ENCODE measurements around the gene COL6A6. TPM values are rescaled to one million over a fixed set of nuclear protein-coding genes. Genes with fewer than 3 reads are reported as not detected.

The COL6A6 gene
- polyA plus RNA-seq, 1 donor (not counting 4 experiments of a cell fraction or from before 2014, with no cell fraction given), result not detected

DNA sequence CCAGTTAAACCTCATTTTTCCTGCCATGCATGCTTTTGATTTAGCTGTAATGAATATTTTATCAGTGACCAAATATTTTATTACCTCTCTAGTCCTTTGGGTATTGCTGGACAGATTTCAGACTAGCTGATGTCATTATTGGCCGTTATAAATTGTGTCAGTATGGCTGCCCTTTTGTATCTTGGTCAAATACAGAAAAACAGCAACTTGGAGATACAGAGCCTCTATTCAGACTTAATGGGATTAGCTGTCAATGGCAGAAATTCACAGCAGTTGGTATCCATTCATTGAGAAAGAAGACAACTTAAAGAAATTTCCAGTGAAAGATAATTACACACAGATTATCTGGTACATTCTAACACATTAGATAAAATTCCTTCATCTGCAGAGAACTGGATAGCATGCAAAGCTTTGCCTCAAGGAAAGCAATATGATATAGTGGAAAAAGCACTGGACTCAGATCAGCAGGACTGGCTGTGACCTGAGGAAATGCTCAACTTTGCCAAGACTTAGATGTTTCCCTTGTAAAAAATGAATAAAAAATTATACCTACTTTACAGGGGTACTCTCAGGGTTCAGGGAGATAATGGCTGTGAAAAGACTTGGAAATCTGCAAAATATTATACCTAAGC is 20.8 kb downstream of the COL6A6 start:
- H3K9ac ChIP-seq (ENCODE audit: control insufficient read depth, extremely low read depth, insufficient read depth, low read length), result no peak overlapping the region
- no peaks in the 10 kb centered on the region for H3K79me2 ChIP-seq (ENCODE audit: control insufficient read depth, insufficient read depth, low read length)
- H3K4me1 ChIP-seq (ENCODE audit: control insufficient read depth, extremely low read depth, insufficient read depth, low read length), result no peaks in the 10 kb centered on the region
- H3K9me1 ChIP-seq (ENCODE audit: control insufficient read depth, extremely low read depth, insufficient read depth, low read length), result no peaks in the 10 kb centered on the region
- H2AFZ ChIP-seq (ENCODE audit: control insufficient read depth, low read length), result no peak overlapping the region
- FAIRE-seq (no peak), DNase-seq (ENCODE audit: low read depth, low spot score) (no peak)
- no peaks in the 10 kb centered on the region for H3K27me3 ChIP-seq (ENCODE audit: control insufficient read depth, extremely low read depth, insufficient read depth, low read length)
- dilution Hi-C loops (cut with MboI; ENCODE audit: extremely low pct_ligation_motif_present, low sequenced_read_pairs), result no loop called here
- H3K36me3 ChIP-seq (ENCODE audit: control insufficient read depth in 2 of 2, extremely low read depth in 1 of 2, insufficient read depth in 2 of 2, low read length in 2 of 2), result no peaks in the 10 kb centered on the region
- H3K9me3 ChIP-seq (ENCODE audit: control insufficient read depth, low read depth, low read length), result no peaks in the 10 kb centered on the region
- no peaks in the 10 kb centered on the region for H4K20me1 ChIP-seq (ENCODE audit: control insufficient read depth, extremely low read depth, insufficient read depth, low read length)
- H3K27ac ChIP-seq (ENCODE audit: control insufficient read depth, insufficient read depth, low read length), result no peak overlapping the region
- TF ChIP-seq CTCF (optimal IDR thresholded peaks at IDR 0.05 in 1 of 3, IDR thresholded peaks at IDR 0.05 in 1 of 3, conservative IDR thresholded peaks at IDR 0.05 in 1 of 3; ENCODE audit: extremely low read depth in 1 of 3, insufficient read depth in 2 of 3, low read length in 3 of 3) (no peak), EZH2 (IDR thresholded peaks at IDR 0.05; ENCODE audit: low read length) (no peak)
- no peak overlapping the region for H3K4me2 ChIP-seq (ENCODE audit: control insufficient read depth, extremely low read depth, insufficient read depth, low read depth, low read length)
- no peak overlapping the region for H3K4me3 ChIP-seq (ENCODE audit: control insufficient read depth in 2 of 3, extremely low read depth in 1 of 3, insufficient read depth in 2 of 3, low read depth in 1 of 3, low read length in 3 of 3)

GRCh38 chr3:130539005-130539404 is 22.0 kb downstream of the COL6A6 start:
- no peak for FAIRE-seq
- Histone ChIP-seq H3K79me2 (ENCODE audit: control insufficient read depth, insufficient read depth, low read length) (no peaks in the 10 kb centered on the region), H3K4me1 (ENCODE audit: control insufficient read depth, extremely low read depth, insufficient read depth, low read length) (no peaks in the 10 kb centered on the region), H3K9me3 (ENCODE audit: control insufficient read depth, low read depth, low read length) (no peaks in the 10 kb centered on the region), H3K27ac (ENCODE audit: control insufficient read depth, insufficient read depth, low read length) (no peak overlapping the region), H3K9ac (ENCODE audit: control insufficient read depth, extremely low read depth, insufficient read depth, low read length) (no peak overlapping the region), H4K20me1 (ENCODE audit: control insufficient read depth, extremely low read depth, insufficient read depth, low read length) (no peaks in the 10 kb centered on the region), H3K4me3 (ENCODE audit: control insufficient read depth in 2 of 3, extremely low read depth in 1 of 3, insufficient read depth in 2 of 3, low read depth in 1 of 3, low read length in 3 of 3) (no peak overlapping the region), H3K9me1 (ENCODE audit: control insufficient read depth, extremely low read depth, insufficient read depth, low read length) (no peaks in the 10 kb centered on the region), H3K27me3 (ENCODE audit: control insufficient read depth, extremely low read depth, insufficient read depth, low read length) (no peaks in the 10 kb centered on the region), H2AFZ (ENCODE audit: control insufficient read depth, low read length) (no peak overlapping the region), H3K36me3 (ENCODE audit: control insufficient read depth in 2 of 2, extremely low read depth in 1 of 2, insufficient read depth in 2 of 2, low read length in 2 of 2) (no peaks in the 10 kb centered on the region), H3K4me2 (ENCODE audit: control insufficient read depth, extremely low read depth, insufficient read depth, low read depth, low read length) (no peak overlapping the region)
- no peak for DNase-seq (ENCODE audit: low read depth, low spot score)
- dilution Hi-C loops (cut with MboI; ENCODE audit: extremely low pct_ligation_motif_present, low sequenced_read_pairs), result no loop called here
- peak; percentile 65 to 79 (median 70) for TF ChIP-seq CTCF (optimal IDR thresholded peaks at IDR 0.05 in 1 of 3, IDR thresholded peaks at IDR 0.05 in 1 of 3, conservative IDR thresholded peaks at IDR 0.05 in 1 of 3; ENCODE audit: extremely low read depth in 1 of 3, insufficient read depth in 2 of 3, low read length in 3 of 3)
- no peak for TF ChIP-seq EZH2 (IDR thresholded peaks at IDR 0.05; ENCODE audit: low read length)
